GM12873 (cell line): ENCODE measurements around the gene ZNF169.

Experiments used
- TF ChIP-seq, protein P1 (sequence below): IDR thresholded peaks from 2 replicates; pipeline ENCODE4 v1.5.1; 2012; ENCODE audit warnings: low read depth, mild to moderate bottlenecking, moderate library complexity, low read length, control low read depth; ENCODE audit not compliant: insufficient read depth; ENCODE audit errors: missing control alignments

Gene ZNF169

DNA sequence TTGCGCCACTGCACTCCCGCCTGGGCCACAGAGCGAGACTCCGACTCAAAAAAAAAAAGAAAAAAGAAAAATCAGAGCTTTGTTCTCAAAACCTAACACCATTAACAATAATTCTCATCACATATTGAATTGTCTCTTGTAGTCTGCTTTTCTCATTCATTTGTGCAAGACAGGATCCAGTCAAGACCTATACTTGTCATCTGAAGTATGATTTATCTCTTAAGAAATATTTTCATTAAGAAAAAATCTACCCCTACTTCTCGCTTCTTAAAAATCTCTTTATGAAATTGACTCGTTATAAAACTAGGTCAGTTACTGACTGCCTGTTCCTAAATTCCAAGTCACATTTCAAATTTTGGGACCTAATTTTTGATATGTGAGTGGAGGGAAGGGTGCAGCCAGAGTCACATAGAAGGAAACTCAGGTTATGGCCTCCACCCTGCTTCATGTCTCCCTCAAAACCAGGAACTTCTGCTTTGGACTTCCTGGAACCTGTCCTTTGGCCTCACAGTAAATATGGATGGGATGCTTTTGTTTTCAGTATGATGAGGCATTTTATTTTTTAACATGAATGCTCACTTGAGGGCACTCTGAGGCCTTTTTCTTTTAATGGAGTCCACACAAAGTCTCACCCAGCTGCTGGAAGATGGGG is 18.9 kb downstream of the ZNF169 start:
- TF ChIP-seq, protein P1, sequence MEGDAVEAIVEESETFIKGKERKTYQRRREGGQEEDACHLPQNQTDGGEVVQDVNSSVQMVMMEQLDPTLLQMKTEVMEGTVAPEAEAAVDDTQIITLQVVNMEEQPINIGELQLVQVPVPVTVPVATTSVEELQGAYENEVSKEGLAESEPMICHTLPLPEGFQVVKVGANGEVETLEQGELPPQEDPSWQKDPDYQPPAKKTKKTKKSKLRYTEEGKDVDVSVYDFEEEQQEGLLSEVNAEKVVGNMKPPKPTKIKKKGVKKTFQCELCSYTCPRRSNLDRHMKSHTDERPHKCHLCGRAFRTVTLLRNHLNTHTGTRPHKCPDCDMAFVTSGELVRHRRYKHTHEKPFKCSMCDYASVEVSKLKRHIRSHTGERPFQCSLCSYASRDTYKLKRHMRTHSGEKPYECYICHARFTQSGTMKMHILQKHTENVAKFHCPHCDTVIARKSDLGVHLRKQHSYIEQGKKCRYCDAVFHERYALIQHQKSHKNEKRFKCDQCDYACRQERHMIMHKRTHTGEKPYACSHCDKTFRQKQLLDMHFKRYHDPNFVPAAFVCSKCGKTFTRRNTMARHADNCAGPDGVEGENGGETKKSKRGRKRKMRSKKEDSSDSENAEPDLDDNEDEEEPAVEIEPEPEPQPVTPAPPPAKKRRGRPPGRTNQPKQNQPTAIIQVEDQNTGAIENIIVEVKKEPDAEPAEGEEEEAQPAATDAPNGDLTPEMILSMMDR: no peak

DNA sequence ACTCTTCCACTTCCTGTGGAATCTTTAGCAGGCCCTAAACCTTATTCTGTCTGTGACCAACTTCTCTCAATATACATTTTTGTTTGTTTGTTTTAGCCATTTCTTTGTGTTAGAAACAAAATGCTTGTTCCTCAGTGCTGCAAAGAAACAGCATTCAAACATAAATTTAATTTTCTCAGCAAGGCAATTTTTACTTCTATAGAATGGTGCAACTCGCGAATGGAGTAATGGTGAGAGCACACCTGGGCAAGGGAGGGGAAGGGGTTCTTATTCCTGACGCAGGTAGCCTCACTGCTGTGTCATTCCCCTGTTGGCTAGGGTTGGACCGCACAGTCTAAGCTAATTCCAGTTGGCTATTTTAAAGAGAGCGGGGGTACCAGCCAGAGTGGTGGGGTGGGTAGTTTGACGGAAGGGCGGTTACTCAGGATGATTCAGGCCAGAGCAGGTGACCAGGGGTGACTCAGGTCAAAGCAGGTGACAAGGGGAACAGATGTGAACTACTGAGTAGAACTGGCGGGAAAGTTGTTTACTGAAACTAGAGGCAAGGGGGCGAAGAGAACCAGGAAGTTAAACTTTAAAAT is 21.4 kb downstream of the ZNF169 start:
- TF ChIP-seq, protein P1: no peak

DNA sequence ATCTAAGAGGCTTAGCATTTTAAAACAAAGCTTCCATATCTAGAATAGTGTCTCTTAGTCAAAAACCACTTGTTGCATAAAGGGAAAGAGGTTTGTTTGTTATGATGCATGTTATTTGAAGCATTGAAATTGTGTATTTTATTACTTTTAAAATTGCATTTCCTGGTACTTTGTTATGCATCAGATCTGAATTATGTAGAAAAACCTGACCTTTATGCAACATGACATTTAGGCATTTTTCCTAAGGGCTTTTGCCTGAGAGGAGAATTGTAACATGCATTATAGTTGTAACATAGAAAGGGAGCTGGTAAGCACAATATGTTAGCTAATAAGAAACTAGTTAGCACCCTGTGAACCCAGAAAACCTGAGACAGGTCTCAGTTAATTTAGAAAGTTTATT is 22.0 kb downstream of the ZNF169 start:
- TF ChIP-seq, protein P1: no peak

DNA sequence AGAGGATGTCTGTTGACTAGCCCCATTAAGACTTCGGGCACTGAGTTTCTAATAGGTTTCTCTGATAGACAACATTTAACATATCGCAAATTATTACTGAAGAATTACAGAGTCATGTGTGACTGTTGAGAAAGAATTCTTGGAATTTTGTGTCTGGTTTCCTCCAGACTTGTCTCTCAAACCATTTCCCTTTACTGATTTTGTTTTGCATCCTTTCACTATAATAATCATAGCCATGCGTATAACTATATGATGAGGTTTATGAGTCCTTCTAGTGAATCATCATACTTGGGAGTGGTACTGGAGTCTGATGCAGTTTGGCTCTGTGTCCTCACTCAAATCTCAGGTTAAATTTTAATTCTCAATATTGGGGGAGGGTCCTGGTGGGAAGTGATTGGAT is 27.0 kb downstream of the ZNF169 start:
- TF ChIP-seq, protein P1: no peak

DNA sequence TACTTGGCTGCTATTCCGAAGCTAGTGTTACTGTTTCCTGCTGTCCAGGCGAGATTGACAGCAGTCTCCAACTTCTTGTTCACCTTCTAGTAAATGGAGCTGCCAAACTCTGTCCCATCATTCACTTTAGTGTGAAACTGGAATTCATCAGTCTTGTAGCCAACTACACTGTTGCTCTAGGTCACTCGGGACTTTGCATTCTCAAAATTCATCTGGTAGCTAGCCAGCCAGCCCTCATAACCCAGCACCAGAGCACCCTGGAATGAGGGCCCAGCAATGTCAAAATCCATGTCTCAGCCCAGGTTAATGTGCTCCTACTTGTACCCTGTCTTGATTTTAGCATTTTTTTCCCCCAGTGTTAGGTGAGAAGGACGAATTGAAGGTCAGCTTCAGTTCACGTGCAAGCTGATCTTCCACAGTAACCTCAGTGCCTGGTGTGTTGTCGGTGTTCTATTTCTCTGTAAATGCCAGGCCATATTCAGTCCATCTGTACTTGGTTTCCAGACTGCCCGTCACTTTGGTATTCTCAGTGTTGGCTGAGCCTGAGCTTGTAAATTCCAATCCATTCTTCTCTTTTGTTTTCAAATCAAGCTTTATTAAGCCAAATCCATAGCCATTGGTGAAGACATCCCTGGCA is 28.9 kb downstream of the ZNF169 start:
- TF ChIP-seq, protein P1: no peak

DNA sequence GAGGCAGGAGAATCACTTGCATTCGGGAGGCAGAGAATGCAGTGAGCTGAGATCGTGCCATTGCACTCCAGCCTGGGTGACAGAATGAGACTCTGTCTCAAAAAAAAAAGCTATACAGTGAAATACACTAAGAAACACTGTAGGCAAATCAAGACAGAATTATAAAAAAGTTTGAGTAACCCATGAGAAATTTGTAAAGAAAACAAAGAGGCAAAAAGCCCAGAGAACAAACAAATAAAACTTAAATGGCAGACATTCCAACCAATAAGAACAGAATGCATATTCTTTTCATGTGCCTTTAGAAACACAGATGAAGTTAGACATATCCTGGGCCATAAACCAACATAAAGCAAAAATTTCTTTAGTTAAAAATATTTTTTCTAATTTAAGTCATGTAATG is 30.6 kb downstream of the ZNF169 start:
- TF ChIP-seq, protein P1: no peak

DNA sequence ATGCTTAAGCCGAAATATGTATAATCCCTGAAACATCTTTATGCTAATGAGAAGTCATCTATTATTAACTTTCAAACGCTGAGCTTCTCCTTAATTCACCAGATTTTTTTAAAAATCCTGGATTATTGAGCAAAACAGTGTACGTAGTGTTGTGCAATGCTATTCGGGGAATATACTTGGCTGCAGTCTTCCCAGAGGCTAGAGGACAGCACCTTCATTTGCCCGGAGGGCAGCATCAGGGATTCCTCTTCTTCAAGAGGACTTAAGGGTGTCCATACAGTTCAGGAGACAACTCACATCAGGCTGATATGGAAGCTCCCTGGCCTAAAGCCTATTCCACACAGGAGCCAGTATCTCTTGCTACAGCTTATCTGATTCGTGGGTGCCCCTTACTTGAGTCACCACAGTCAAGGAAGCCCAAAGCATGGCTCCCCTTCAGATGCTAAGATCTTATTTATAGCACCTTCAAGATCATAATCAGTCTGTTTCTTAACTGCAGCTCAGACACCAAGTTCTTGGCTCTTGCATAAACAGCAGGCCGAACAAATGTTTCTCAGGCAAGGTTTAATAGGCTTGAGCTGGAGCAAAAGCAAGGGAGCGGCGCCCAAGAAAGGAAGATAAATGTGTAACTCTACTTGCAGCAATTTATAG is 40.0 kb downstream of the ZNF169 start:
- TF ChIP-seq, protein P1: no peak
